Naive B cell (primary cell): Measurements from ENCODE around the gene TMEM182. TPM values are rescaled to one million over a fixed set of nuclear protein-coding genes. Genes with fewer than 3 reads are reported as not detected.

ENCODE experiments used
- ATAC-seq, 2 donors: fragments of 150-1000 bp; cut with Tn5 transposase; 2 replicates each; pipeline ENCODE4 v1.10.0; 2021; ENCODE audit warnings: low read depth in 2 of 2, mild to moderate bottlenecking in 2 of 2, moderate library complexity in 2 of 2
- DNase-seq: peaks from one replicate; pipeline ENCODE4 v3.0.0; 2022
- H3K27ac Mint-ChIP-seq, 6 donors: one replicate each; pipeline ENCODE4 v1.8.0; 2020 to 2022; ENCODE audit warnings: mild to moderate bottlenecking in 6 of 6, mixed read lengths in 6 of 6, moderate library complexity in 5 of 6, inconsistent platforms in 2 of 6
- H3K27me3 Mint-ChIP-seq, 3 donors: one replicate each; pipeline ENCODE4 v1.8.0; 2021 to 2022; ENCODE audit warnings: mixed read lengths in 3 of 3, mild to moderate bottlenecking in 1 of 3
- H3K36me3 Mint-ChIP-seq, 2 donors: one replicate each; pipeline ENCODE4 v1.8.0; 2020 to 2022; ENCODE audit warnings: mixed read lengths in 2 of 2, inconsistent platforms in 1 of 2, mild to moderate bottlenecking in 1 of 2
- H3K4me1 Mint-ChIP-seq, 3 donors: one replicate each; pipeline ENCODE4 v1.8.0; 2020 to 2022; ENCODE audit warnings: mixed read lengths in 3 of 3, inconsistent platforms in 1 of 3, mild to moderate bottlenecking in 1 of 3, moderate library complexity in 1 of 3
- H3K4me3 Mint-ChIP-seq, 8 donors: one replicate each; pipeline ENCODE4 v1.8.0; 2020 to 2022; ENCODE audit warnings: mild to moderate bottlenecking in 8 of 8, mixed read lengths in 8 of 8, moderate library complexity in 8 of 8, inconsistent platforms in 2 of 8
- H3K9me3 Mint-ChIP-seq, 7 donors: one replicate each; pipeline ENCODE4 v1.8.0; 2020 to 2022; ENCODE audit warnings: mixed read lengths in 7 of 7, mild to moderate bottlenecking in 5 of 7, inconsistent platforms in 2 of 7, moderate library complexity in 1 of 7
- polyA plus RNA-seq, 6 donors: library from polyadenylated mRNA; unstranded; fragments of 300-500 nt; fragmentation: Illumina TruSeq; gene quantifications; one replicate each; pipeline ENCODE4 v1.2.3, GENCODE V29; 2021; ENCODE audit warnings: low read depth in 6 of 6

TMEM182 gene
- polyA plus RNA-seq, 6 donors from 2014 or later, result 6.6 to 18.2 (median 7.5) TPM

DNA sequence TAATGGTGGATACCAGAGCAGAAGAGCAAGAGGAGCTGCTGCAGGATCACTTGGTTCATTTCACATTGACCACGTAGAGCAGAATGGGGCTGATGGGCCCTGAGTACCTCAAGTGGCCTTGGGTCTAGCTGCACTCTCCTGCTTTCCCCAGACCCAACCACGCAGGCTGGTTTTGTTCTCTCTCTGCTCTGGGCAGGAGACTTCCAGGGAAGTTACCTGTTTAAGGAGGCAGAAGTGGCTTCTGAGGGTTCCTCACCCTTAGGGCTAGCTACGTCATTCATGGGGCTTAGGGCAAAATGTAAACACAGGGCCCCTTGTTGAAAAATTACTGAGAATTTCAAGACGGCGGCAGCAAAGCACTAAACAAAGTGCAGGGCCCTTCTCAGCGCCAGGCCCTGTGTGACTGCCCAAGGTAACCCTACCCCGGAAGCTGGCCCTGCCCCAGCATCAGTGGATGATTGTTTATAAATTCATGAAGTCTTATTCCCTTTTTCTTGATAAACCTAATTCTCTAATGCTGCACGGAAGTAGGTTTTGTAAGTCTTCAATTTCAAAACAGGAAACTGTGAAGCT lies 75.9 kb downstream of the TMEM182 start:
- Mint-ChIP-seq H3K27ac (no peak overlapping the region), H3K36me3 (no peaks in the 10 kb centered on the region), H3K4me3 (no peak overlapping the region), H3K27me3 (no peaks in the 10 kb centered on the region), H3K9me3 (no peaks in the 10 kb centered on the region), H3K4me1 (no peaks in the 10 kb centered on the region)
- DNase-seq, result no peak
- ATAC-seq, result no peak

DNA sequence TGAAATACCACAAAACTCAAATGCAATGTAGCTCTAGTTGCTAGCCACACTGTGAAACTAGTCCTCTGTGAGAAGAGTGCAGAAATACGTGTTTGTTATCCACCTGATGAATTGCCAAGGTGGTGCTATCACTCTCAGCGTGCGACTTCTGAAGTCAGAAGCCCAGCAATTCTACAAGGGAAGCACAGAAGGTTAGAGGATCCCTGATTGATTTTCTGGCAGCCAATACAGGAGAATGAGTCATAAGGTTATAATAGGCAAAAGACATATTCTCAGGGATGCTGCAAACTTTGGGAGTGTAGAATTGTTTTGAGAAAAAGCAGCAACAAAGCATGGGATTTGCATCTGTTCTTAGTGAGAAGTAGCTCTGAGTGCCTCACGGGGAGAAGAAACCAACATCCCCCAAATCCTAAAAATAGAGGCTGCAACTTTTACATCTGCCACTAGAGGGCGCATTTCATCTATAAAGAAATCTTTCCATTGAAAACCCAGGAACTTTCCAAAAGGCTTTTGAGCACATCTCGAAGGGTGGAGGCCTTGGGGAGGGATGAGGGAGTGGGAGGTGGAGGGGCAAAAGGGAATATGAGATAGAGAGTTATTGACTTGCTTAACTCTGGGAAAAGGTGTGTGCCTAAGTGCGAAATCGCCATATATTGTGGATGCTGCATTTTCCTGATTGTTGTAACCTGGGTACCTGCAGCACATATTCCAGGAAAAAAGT lies 78.0 kb downstream of the TMEM182 start:
- Mint-ChIP-seq H3K4me3 (no peak overlapping the region), H3K9me3 (no peaks in the 10 kb centered on the region), H3K27me3 (no peaks in the 10 kb centered on the region), H3K4me1 (no peaks in the 10 kb centered on the region), H3K27ac (no peak overlapping the region), H3K36me3 (no peaks in the 10 kb centered on the region)
- ATAC-seq (no peak), DNase-seq (peak; percentile 22)

DNA sequence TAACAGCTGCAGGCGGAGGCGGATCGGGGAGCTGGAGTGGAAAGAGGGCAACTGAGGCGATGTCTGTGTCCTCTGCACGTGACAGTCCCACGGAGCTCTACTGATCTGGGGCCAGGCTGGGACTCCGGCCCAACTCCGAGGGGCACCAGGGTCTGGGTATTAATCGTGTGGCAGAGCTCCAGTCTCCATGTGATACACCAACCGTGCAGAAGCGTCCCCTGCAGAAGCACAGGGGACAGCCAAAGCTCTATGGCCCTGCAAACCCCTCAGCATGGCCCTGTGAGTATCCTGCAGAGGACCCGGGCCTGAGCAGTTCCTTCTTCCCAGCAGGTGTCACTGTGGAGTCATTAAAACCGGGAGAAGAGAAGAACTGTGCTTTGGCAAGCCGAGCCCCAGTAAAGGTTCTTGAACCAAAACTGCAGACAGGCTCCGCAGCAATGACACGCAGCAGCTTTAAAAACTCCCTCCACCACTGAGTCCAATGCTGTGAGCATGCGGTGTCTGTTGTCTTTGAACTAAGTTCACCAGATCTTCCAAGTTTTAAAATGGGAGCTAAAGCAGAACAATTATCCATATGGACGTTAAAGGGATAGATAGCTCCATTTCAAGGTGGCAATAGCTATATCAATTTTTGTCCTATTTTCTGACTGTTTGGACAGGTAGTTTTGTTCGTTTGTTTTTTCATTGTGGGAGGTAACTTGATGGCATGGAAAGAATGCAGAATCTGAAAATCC lies 79.4 kb downstream of the TMEM182 start:
- DNase-seq (no peak), ATAC-seq (no peak)
- no peak overlapping the region for H3K4me3 Mint-ChIP-seq
- peaks cover 0 to 5% (median 0%) of the 10 kb centered on the region in 3 donors for H3K27me3 Mint-ChIP-seq
- no peak overlapping the region for H3K27ac Mint-ChIP-seq
- H3K9me3 Mint-ChIP-seq, result no peaks in the 10 kb centered on the region
- no peaks in the 10 kb centered on the region for H3K4me1 Mint-ChIP-seq
- no peaks in the 10 kb centered on the region for H3K36me3 Mint-ChIP-seq

DNA sequence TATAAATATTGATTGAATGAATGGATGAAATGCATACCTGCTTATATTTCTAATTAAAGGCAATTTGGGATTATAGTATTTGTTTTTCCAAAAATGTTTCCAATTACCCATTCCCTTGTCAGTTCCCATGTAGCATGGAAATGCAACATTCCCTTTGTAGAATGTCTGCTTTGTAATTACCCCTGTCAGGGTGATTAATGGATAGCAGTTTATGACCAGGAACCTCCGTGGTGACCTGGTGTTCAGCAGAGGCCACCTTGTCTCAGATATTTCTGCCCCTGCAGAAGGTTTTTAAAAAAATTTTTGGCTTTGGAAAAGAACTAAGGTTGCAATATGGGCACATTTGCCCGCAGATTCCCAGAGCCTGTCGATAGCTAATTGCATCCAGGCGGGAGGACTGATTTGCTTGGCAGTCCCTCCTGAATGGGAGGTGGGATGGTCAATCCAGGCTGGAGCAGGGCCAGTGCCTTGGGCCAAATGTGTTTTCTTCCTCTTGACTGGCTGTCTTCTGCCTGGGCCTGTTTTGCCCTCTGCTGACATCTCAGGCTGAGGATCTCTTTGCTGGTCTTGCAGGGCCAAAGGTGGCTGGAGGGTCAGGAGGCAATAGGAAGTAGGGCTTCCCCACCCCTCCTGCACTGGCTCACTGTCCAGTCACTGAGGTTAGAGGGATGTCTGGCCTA lies 82.1 kb downstream of the TMEM182 start:
- H3K4me1 Mint-ChIP-seq, result no peaks in the 10 kb centered on the region
- no peak overlapping the region for H3K4me3 Mint-ChIP-seq
- peaks cover 11 to 18% (median 12%) of the 10 kb centered on the region in 3 donors for H3K27me3 Mint-ChIP-seq
- H3K9me3 Mint-ChIP-seq, result no peaks in the 10 kb centered on the region
- H3K36me3 Mint-ChIP-seq, result no peaks in the 10 kb centered on the region
- DNase-seq (no peak), ATAC-seq (no peak)
- no peak overlapping the region for H3K27ac Mint-ChIP-seq

DNA sequence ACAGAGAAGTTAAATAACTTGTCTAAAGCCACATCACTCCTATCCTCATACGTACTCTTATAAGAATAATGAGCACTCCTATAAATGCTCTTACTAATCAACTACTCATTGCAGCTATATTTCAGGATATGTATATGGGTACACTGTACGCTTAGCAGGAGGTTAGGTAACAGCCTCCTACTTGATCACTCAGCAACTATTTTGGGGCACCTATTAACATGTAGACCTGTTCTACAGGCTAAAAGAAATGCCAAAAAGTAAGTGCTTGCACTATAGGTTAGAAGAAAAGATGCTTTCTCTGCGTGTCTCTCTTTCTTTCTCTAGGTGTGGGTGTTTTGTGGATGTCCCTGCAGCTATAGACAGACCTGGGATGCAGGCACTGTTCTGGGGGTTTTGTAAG lies 83.1 kb downstream of the TMEM182 start:
- no peak for DNase-seq
- Mint-ChIP-seq H3K27ac (peak overlapping the region in 1 of 6 donors; percentile 63), H3K9me3 (no peaks in the 10 kb centered on the region), H3K4me3 (no peak overlapping the region), H3K27me3 (peaks cover 11 to 20% (median 16%) of the 10 kb centered on the region in 3 donors), H3K4me1 (no peaks in the 10 kb centered on the region), H3K36me3 (no peaks in the 10 kb centered on the region)
- no peak for ATAC-seq

DNA sequence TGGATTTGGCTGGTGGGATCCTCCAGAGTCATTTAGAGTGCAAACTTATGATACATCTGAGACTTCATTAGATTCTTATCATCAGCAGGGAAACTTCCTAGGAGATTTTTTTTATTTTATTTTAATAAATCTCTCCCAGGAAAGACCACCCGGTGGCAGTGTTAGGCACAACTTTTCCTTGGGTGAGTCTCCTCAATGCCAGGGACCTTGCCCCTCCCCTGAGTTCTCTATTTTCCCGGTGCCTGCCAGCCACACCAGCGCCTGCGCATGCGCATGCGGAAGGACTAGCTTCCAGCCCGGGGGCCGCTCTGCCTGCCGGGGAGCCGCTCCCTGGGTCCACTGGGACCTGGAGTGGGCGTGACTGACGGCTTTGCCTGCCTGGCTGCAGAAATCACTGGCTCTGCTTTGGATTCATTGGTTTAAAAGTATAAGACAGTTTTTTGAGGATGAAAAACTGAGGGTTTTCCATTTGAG lies 86.6 kb downstream of the TMEM182 start:
- Mint-ChIP-seq H3K4me1 (no peaks in the 10 kb centered on the region), H3K36me3 (peaks cover 0 to 13% of the 10 kb centered on the region in 2 donors), H3K4me3 (no peak overlapping the region), H3K27ac (peak overlapping the region in 1 of 6 donors; percentile 17), H3K27me3 (peaks cover 14 to 22% (median 20%) of the 10 kb centered on the region in 3 donors), H3K9me3 (peaks cover 0 to 9% (median 3%) of the 10 kb centered on the region in 7 donors)
- DNase-seq, result no peak
- ATAC-seq, result no peak

DNA sequence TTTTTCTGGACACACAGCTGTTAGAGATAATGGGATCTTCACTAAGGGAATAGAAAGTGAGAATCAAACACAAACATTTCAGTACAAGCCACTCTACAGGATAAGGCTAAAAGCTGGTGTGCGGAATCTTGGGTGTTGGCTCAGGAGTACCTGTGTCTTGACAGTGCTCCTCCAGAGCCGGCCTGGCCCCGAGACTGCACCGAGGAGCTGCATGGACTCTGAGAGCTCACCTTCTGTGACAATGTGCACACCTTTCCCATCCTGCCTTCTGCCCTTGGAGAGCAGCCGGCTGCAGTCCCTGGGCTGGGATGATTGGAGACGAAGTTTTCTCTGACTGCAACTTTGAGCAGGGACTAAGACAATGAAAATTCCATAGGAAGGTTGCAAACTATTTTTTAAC lies 89.1 kb downstream of the TMEM182 start:
- DNase-seq, result no peak
- Mint-ChIP-seq H3K27ac (no peak overlapping the region), H3K9me3 (peaks cover 6 to 25% (median 11%) of the 10 kb centered on the region in 7 donors), H3K4me1 (no peaks in the 10 kb centered on the region), H3K36me3 (peaks cover 0 to 14% of the 10 kb centered on the region in 2 donors), H3K4me3 (no peak overlapping the region), H3K27me3 (peaks cover 17 to 24% (median 19%) of the 10 kb centered on the region in 3 donors)
- no peak for ATAC-seq

DNA sequence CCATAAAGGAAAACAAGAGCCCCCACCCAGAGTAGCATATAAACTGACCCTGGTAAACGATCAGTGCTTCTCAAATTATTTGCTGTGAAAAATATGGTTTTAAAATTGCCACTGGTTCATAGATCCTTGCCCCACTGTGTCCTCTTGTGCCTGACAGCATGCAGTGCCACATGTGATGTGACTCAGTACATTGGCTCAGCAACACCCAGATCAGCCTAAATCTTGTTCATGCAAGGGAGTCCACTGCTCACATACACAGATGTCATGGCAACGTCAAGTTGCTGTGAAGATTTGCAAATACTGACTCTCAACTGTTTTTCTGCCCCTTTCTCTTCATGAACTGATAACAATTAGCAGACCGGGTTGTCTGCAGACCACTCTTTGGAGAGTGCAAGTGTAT lies 91.0 kb downstream of the TMEM182 start:
- Mint-ChIP-seq H3K4me3 (no peak overlapping the region), H3K9me3 (peaks cover 6 to 44% (median 13%) of the 10 kb centered on the region in 7 donors), H3K36me3 (peaks cover 0 to 14% of the 10 kb centered on the region in 2 donors), H3K27me3 (peaks cover 11 to 22% (median 12%) of the 10 kb centered on the region in 3 donors), H3K27ac (peak overlapping the region in 1 of 6 donors; percentile 62), H3K4me1 (no peaks in the 10 kb centered on the region)
- DNase-seq, result no peak
- no peak for ATAC-seq

Other genes starting within 250 kb of the TMEM182 start
- under 1 TPM in 1 of 6 donors, not detected in 5; 0.04 TPM for gene SLC9A2, start 142.5 kb upstream of the TMEM182 start, polyA plus RNA-seq